MM.1S (cell line): ENCODE data around the gene HIPK2.

Source experiments
- CTCF ChIP-seq: fragments of 300-600 bp; sonication (generic); IDR thresholded peaks from 2 replicates; pipeline ENCODE4 v1.5.1; 2016; ENCODE audit warnings: antibody characterized with exemption, low read length, mixed read lengths
- EZH2 ChIP-seq: fragments of 300-600 bp; sonication (generic); optimal IDR thresholded peaks from 2 replicates; pipeline ENCODE3; 2017; ENCODE audit warnings: low read depth, mild to moderate bottlenecking, antibody characterized with exemption, low read length, mixed read lengths
- EZH2phosphoT487 ChIP-seq: fragments of 300-600 bp; sonication (generic); IDR thresholded peaks from 2 replicates; pipeline ENCODE4 v1.6.1; 2018; ENCODE audit warnings: antibody characterized with exemption, low read length

GRCh38 chr7:139728203-139728602 lies 49.6 kb downstream of the HIPK2 start:
- TF ChIP-seq CTCF, result no peak
- no peak for TF ChIP-seq EZH2
- TF ChIP-seq EZH2phosphoT487, result no peak
